Thyroid gland (tissue), 4 donors: ENCODE results near the gene YBX3. TPM values are rescaled to one million over a fixed set of nuclear protein-coding genes. Genes with fewer than 3 reads are reported as not detected.

Experiments
- DNase-seq, 2 donors: peaks; one replicate each; pipeline ENCODE4 v3.0.0-alpha.2; 2019
- H3K27ac ChIP-seq, 3 donors: fragments of 200-600 bp; sonication (generic); 1 replicate in 2 of 3; 2 replicates in 1 of 3; pipeline ENCODE4 v1.5.1; 2016 to 2019; ENCODE audit warnings: mild to moderate bottlenecking in 1 of 3, moderate library complexity in 1 of 3
- H3K27me3 ChIP-seq: fragments of 200-600 bp; sonication (generic); one replicate; pipeline ENCODE4 v1.5.1; 2019
- H3K36me3 ChIP-seq, 2 donors: fragments of 200-600 bp; sonication (generic); one replicate each; pipeline ENCODE4 v1.5.1; 2016 to 2019
- H3K4me1 ChIP-seq, 2 donors: fragments of 200-600 bp; sonication (generic); one replicate each; pipeline ENCODE4 v1.5.1; 2017 to 2019
- H3K4me3 ChIP-seq, 3 donors: fragments of 200-600 bp; sonication (generic); replicated peaks in 1 of 3; 1 replicate in 2 of 3; 2 replicates in 1 of 3; pipeline ENCODE4 v1.5.1; 2016; ENCODE audit warnings: mild to moderate bottlenecking in 1 of 3
- H3K9me3 ChIP-seq: fragments of 200-600 bp; sonication (generic); one replicate; pipeline ENCODE4 v1.5.1; 2017
- POLR2A ChIP-seq, 2 donors: fragments of 450-650 bp; IDR thresholded peaks; one replicate each; pipeline ENCODE4 v1.6.1; 2017; ENCODE audit warnings: antibody characterized with exemption in 2 of 2, mild to moderate bottlenecking in 2 of 2, moderate library complexity in 1 of 2
- WGBS, 2 donors: methylation state at CpG; one replicate each; pipeline ENCODE4 v1.1.5; 2017; 5-methylcytosine and 5-hydroxymethylcytosine counted together
- intact Hi-C: fragments of 100-400 bp; cut with DNase I; formaldehyde crosslinking; loops from one replicate; pipeline ENCODE4 v1.15.1; 2023
- total RNA-seq, 4 donors: library from RNA; depleted of rRNA; stranded (reverse); fragments of >200 nt; gene quantifications; one replicate each; pipeline ENCODE4 v1.2.3, GENCODE V29; 2016
- TF ChIP-seq, protein P1 (sequence below), 6 experiments: fragments of 200-600 bp in 3 of 6; fragments of 450-650 bp in 3 of 6; sonication (generic) in 3 of 6; IDR thresholded peaks; one replicate each; pipeline ENCODE4 v1.5.1; 2016 to 2019; ENCODE audit warnings: antibody characterized with exemption in 6 of 6, mild to moderate bottlenecking in 2 of 6, inconsistent platforms in 1 of 6, moderate library complexity in 1 of 6

YBX3 gene
- total RNA-seq, 4 donors from 2014 or later: 123 to 351 (median 233) TPM

DNA sequence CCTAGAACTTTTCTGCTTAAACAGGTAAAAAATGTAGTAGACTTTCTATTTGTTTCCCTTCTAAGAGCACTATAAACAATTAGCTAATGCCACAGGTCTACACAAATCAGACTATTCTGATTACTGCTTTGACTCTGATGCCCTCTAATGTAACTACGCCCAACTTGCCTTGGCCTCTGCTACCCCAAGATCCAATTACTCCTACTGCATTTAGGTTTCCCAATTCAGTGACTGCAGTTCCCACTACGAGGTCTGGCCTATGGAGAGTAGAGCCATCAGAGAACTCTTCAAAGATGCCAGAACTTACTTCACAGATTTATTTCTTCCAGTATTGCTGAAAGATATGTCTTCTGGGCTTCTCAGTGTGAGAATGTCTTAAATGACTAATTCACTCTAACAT, 34.0 kb downstream of the YBX3 start:
- H3K4me3 ChIP-seq: no peak overlapping the region
- WGBS, 2 donors: 76 to 83% methylated on average over 2 of the region's 2 CpGs
- no peak overlapping the region for H3K27ac ChIP-seq
- no peak for DNase-seq
- intact Hi-C loops: no loop called here
- no peaks in the 10 kb centered on the region for H3K4me1 ChIP-seq
- no peaks in the 10 kb centered on the region for H3K36me3 ChIP-seq
- no peaks in the 10 kb centered on the region for H3K9me3 ChIP-seq
- no peak for TF ChIP-seq POLR2A (IDR thresholded peaks at IDR 0.05)
- TF ChIP-seq, protein P1, sequence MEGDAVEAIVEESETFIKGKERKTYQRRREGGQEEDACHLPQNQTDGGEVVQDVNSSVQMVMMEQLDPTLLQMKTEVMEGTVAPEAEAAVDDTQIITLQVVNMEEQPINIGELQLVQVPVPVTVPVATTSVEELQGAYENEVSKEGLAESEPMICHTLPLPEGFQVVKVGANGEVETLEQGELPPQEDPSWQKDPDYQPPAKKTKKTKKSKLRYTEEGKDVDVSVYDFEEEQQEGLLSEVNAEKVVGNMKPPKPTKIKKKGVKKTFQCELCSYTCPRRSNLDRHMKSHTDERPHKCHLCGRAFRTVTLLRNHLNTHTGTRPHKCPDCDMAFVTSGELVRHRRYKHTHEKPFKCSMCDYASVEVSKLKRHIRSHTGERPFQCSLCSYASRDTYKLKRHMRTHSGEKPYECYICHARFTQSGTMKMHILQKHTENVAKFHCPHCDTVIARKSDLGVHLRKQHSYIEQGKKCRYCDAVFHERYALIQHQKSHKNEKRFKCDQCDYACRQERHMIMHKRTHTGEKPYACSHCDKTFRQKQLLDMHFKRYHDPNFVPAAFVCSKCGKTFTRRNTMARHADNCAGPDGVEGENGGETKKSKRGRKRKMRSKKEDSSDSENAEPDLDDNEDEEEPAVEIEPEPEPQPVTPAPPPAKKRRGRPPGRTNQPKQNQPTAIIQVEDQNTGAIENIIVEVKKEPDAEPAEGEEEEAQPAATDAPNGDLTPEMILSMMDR (IDR thresholded peaks at IDR 0.05): no peak
- no peaks in the 10 kb centered on the region for H3K27me3 ChIP-seq

DNA sequence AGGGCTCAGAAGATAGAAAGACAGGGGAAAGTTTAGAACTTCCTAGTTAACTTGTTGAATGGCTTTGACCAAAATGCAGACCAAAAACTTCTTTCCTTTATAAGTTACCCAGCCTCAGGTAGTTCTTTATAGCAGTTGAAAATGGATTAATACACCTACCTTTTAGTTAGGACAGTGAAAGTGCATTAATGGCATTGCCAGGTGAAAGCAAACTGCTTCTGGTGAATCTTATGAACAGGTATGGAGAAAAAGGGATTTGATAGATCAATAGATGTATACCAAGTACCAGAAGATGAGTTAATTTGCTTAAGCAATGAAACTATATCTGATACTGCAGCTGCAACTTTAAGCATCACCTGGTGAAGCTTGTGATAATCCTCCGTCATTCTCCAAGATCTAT, 35.1 kb downstream of the YBX3 start:
- Histone ChIP-seq H3K27me3 (no peaks in the 10 kb centered on the region), H3K4me1 (no peaks in the 10 kb centered on the region), H3K9me3 (no peaks in the 10 kb centered on the region), H3K27ac (no peak overlapping the region), H3K36me3 (no peaks in the 10 kb centered on the region), H3K4me3 (no peak overlapping the region)
- intact Hi-C loops: no loop called here
- DNase-seq: no peak
- no peak for TF ChIP-seq POLR2A (IDR thresholded peaks at IDR 0.05)
- TF ChIP-seq, protein P1 (IDR thresholded peaks at IDR 0.05): no peak
- 90 to 93% methylated on average over 1 of the region's 1 CpG for WGBS, 2 donors

DNA sequence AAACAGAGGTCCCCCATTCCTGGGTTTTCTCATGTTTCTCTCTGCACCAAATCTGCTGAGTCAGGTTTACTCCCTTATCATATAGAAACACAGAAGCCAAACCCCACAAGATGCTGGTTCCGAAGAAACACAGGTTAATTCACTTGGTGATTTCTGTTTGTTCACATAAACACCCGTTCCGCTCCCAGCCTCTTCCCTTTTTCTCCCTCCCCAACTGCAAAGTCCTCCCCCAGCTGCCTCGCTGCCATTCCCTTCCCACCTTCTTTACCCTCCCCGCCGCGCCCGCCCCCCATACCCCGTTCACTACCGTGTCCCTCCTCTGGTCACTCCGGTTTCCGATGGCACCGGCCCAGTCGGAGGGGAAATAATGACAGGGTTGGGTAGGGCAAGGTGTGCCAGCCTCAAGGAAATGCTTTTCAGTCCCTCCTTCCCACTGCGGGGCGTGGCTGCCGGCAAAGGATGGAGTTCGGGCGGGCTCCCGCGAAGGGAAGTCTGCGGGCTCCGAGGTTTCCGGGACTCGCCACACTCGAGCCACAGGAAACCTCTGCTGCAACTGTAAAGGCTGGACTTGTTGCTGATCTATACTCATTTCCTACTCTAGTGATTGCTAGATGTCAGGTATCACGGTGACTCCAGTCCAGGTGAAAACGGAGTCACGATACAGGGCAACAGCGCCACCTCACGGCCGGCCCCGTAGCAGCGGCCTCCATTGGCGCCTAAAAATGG, 49.3 kb downstream of the YBX3 start, which contains the start of gene STYK1:
STYK1 (minus strand) TSS at position 394 of the 726 bp plus-strand sequence. CDS start 39,434 bp downstream, outside the sequence.
- no peaks in the 10 kb centered on the region for H3K36me3 ChIP-seq
- no peak within 1 kb of the TSS for H3K27ac ChIP-seq
- TF ChIP-seq POLR2A (IDR thresholded peaks at IDR 0.05): no peak
- TF ChIP-seq, protein P1 (IDR thresholded peaks at IDR 0.05): peak; percentile 16 to 70 (median 48)
- peak within 1 kb of the TSS in 2 of 3 donors; percentile 3 to 35 for H3K4me3 ChIP-seq
- 3% methylated on average over 30 to 35 of the region's 35 CpGs for WGBS, 2 donors
- DNase-seq: peak; percentile 22 to 46
- no peaks in the 10 kb centered on the region for H3K9me3 ChIP-seq
- H3K27me3 ChIP-seq: no peaks in the 10 kb centered on the region
- intact Hi-C loops: no loop called here
- H3K4me1 ChIP-seq: peaks cover 7 to 9% of the 10 kb centered on the region in 2 donors

DNA sequence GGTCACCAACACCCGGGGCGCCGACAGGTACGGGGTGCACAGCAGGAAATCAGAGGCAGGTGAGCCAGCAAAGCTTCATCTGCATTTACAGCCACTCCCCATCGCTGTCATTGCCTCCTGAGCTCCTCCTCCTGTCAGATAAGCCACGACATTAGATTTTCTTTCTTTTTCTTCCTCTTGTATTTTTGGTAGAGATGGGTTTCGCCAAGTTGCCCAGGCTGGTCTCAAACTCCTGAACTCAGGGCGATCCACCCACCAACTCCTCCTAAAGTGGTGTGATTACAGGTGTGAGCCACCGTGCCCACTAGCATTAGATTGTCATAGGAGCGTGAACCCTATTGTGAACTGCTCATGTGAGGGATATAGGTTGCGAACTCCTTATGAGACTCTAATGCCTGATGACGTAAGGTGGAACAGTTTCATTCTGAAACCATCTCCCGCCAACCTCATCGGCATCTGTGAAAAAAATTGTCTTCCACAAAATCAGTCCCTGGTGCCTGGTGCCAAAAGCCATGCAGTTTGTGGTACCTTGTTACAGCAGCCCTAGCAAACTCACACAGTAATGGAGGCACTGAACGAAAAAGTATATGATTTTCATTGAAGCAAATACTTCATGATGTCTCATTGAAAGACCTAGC, 50.8 kb downstream of the YBX3 start:
- Histone ChIP-seq H3K4me3 (no peak overlapping the region), H3K4me1 (peaks cover 7 to 9% of the 10 kb centered on the region in 2 donors), H3K27ac (no peak overlapping the region), H3K27me3 (no peaks in the 10 kb centered on the region), H3K36me3 (no peaks in the 10 kb centered on the region), H3K9me3 (no peaks in the 10 kb centered on the region)
- WGBS, 2 donors: 84 to 89% methylated on average over 15 of the region's 15 CpGs
- TF ChIP-seq, protein P1 (IDR thresholded peaks at IDR 0.05): no peak
- no peak for TF ChIP-seq POLR2A (IDR thresholded peaks at IDR 0.05)
- DNase-seq: no peak
- intact Hi-C loops: no loop called here

DNA sequence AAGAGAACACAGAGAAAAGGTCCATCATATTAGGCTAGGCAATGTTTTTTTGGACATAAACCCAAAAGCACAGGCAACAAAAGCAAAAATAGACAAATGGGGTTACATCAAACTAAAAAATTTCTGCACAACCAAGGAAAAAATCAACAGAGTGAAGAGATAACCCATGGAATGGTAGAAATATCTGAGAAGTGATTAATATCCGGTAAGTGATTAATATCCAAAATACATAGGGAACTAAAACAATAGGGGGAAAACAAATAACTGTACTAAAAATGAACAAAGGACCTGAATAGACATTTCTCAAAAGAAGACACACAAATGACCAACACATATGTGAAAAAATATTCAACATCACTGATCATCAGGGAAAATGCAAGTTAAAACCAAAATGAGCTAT, 53.6 kb downstream of the YBX3 start:
- Histone ChIP-seq H3K36me3 (no peaks in the 10 kb centered on the region), H3K27ac (no peak overlapping the region), H3K9me3 (no peaks in the 10 kb centered on the region), H3K27me3 (no peaks in the 10 kb centered on the region), H3K4me3 (no peak overlapping the region), H3K4me1 (peaks cover 7 to 9% of the 10 kb centered on the region in 2 donors)
- TF ChIP-seq POLR2A (IDR thresholded peaks at IDR 0.05): no peak
- TF ChIP-seq, protein P1 (IDR thresholded peaks at IDR 0.05): no peak
- DNase-seq: no peak
- 93 to 98% methylated on average over 1 of the region's 1 CpG for WGBS, 2 donors
- intact Hi-C loops: no loop called here
